AG04450 (cell line): ENCODE data around the gene DENND1C. TPM values are rescaled to one million over a fixed set of nuclear protein-coding genes. Genes with fewer than 3 reads are reported as not detected.

Source experiments
- CTCF ChIA-PET: fragments of 300-600, 350-600 bp; formaldehyde crosslinking; extraction: SDS; loops from one replicate; lab custom pipeline; 2022; ENCODE audit warnings: antibody characterized with exemption, inconsistent platforms; lab: Charles Lee
- POLR2A ChIA-PET: fragments of 350-600 bp; formaldehyde crosslinking; extraction: SDS; loops from one replicate; lab custom pipeline; 2021; ENCODE audit warnings: antibody characterized with exemption, inconsistent platforms; lab: Yijun Ruan, JAX
- DNase-seq: peaks from one replicate; pipeline ENCODE4 v3.0.0-alpha.2; 2011; ENCODE audit warnings: low read depth, low spot score
- H3K27ac ChIP-seq: one replicate; pipeline ENCODE4 v1.5.1; 2012; ENCODE audit warnings: low read depth, low read length, control low read depth
- H3K27me3 ChIP-seq: one replicate; pipeline ENCODE4 v1.6.0; 2012; ENCODE audit warnings: low read length; ENCODE audit not compliant: control insufficient read depth, insufficient read depth
- H3K4me3 ChIP-seq: 2 replicates; pipeline ENCODE4 v1.5.1; 2011; ENCODE audit warnings: mild to moderate bottlenecking, low read depth, low read length, control low read depth
- H3K9me3 ChIP-seq: 2 replicates; pipeline ENCODE4 v1.5.1; 2012; ENCODE audit warnings: low read length; ENCODE audit not compliant: control insufficient read depth, insufficient read depth
- CTCF ChIP-seq: IDR thresholded peaks from 2 replicates; pipeline ENCODE4 v1.5.1; 2011; ENCODE audit warnings: low read depth, low read length, control low read depth, inconsistent platforms
- polyA plus RNA-seq: library from polyadenylated mRNA; depleted of rRNA; stranded (reverse); fragments of >200 nt; gene quantifications from 2 replicates; pipeline ENCODE4 v1.2.3, GENCODE V29; 2011

DENND1C gene
- polyA plus RNA-seq, 1 experiment = not detected

DNA sequence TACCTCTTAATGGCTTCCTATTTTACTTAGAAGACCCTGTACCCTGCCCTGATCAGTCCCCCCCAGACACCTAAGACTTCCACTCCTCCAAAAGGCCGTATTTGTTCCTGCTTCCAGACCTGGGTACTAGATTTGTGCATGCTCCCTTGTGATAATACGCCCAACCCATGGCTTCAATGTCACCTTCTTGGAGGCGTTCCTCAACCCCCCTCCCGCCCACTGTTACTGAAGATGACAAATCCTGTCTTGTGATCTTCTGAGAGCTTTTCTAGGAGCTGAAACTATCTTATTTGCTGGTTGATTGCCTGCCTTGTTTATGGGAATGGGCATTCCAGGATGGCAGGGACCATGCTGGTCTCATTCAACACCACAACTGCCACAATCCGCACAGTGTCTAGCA is 31.4 kb downstream of the DENND1C start:
- Histone ChIP-seq H3K27ac (no peak overlapping the region), H3K27me3 (no peaks in the 10 kb centered on the region), H3K9me3 (peaks cover 14% of the 10 kb centered on the region), H3K4me3 (no peak overlapping the region)
- CTCF ChIA-PET = no interaction called here
- no peak for TF ChIP-seq CTCF
- POLR2A ChIA-PET = no interaction called here
- DNase-seq = no peak

- ChIA-PET POLR2A (no interaction called here), CTCF (no interaction called here)
- no peak for DNase-seq
- H3K4me3 ChIP-seq = no peak overlapping the region
- H3K9me3 ChIP-seq = no peaks in the 10 kb centered on the region; the same call in 1 of the 2 replicates
- H3K27ac ChIP-seq = no peak overlapping the region
- no peak for TF ChIP-seq CTCF
- no peaks in the 10 kb centered on the region for H3K27me3 ChIP-seq
Measured at GRCh38 chr19:6448045-6448444, 33.5 kb downstream of the DENND1C start.

- ChIA-PET CTCF (no interaction called here), POLR2A (no interaction called here)
- H3K27me3 ChIP-seq = no peaks in the 10 kb centered on the region
- H3K27ac ChIP-seq = no peak overlapping the region
- H3K4me3 ChIP-seq = no peak overlapping the region
- TF ChIP-seq CTCF = no peak
- no peaks in the 10 kb centered on the region; the same call in 1 of the 2 replicates for H3K9me3 ChIP-seq
- no peak for DNase-seq
Measured at GRCh38 chr19:6446452-6446851, 35.1 kb downstream of the DENND1C start.

- ChIA-PET POLR2A (no interaction called here), CTCF (no interaction called here)
- H3K4me3 ChIP-seq = no peak overlapping the region
- H3K9me3 ChIP-seq = no peaks in the 10 kb centered on the region; the same call in 1 of the 2 replicates
- TF ChIP-seq CTCF = no peak
- DNase-seq = no peak
- no peak overlapping the region for H3K27ac ChIP-seq
- no peaks in the 10 kb centered on the region for H3K27me3 ChIP-seq
Measured at GRCh38 chr19:6443986-6444385, 37.6 kb downstream of the DENND1C start.

GRCh38 chr19:6442087-6442688 is 39.4 kb downstream of the DENND1C start:
- DNase-seq = no peak
- ChIA-PET POLR2A (no interaction called here), CTCF (no interaction called here)
- H3K27ac ChIP-seq = no peak overlapping the region
- no peaks in the 10 kb centered on the region for H3K27me3 ChIP-seq
- H3K9me3 ChIP-seq = no peaks in the 10 kb centered on the region; the same call in 1 of the 2 replicates
- H3K4me3 ChIP-seq = no peak overlapping the region
- TF ChIP-seq CTCF = no peak
